HG02571 (cell line): ENCODE measurements around the gene SOCS4.

Experiments used
- ATAC-seq: cut with Tn5 transposase; IDR thresholded peaks from one replicate; pipeline ENCODE4 v1.9.1; 2021; ENCODE audit warnings: mild to moderate bottlenecking, moderate library complexity; ENCODE audit not compliant: unreplicated experiment

The SOCS4 gene

DNA sequence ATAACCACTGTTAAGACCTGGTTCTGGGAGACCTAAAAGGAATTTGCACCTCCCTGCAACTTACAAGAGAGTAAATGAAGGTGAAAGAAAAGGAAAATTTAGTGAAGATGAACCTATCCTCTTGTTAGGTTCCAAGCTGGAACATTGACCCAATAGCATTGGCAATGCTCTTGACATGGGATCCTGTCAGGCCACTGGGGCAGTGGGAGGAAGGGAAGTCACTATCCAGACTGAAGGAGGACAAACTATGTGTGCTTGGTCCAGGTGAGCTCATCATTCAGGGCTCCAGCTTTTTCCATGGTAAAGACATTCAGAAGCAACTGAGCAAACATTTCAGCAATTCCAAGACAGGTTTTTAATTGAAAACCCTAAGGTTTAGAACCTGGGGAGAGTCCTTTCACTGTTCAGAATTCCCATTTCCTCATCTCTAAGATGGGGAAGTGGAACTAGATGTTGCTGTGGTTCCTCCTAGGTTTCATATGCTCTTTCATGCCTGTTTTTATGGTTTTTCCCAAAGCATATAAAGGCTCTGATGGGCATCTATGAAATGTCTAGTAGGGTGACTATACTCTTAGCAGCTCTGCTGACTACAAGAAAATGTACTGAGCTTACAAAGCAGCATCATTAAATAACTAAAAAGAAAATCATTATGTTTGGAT, 57.5 kb downstream of the SOCS4 start:
- no peak for ATAC-seq

DNA sequence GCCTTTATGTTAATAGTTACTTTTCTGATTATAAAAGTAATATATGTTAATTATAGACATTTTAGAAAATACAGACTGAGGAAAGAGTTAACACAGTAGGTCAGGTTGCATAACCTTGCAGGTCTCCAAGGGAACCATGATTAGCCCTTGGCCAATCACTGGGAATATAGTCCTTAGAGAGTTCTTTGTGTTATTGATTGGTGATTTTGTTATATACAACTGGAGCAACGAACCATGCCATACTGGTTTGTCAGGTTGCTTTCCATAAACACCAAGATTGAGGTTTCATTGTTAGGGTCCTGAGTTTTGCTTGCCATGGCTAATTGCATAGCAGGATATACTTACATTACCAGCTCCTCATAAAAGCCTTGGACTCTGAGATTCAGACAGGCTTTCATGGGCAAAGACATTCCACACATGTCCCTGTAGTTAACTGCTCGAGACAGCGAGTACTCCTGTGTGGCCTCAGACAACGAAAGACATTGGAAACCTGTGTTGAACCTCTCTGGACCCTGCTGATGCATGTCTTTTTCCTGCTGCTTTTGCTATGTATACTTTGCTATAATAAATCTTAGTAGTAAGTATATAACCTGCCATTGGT, 58.1 kb downstream of the SOCS4 start:
- no peak for ATAC-seq

- ATAC-seq, result no peak
Measured at GRCh38 chr14:55086938-55087337, 59.9 kb downstream of the SOCS4 start.

DNA sequence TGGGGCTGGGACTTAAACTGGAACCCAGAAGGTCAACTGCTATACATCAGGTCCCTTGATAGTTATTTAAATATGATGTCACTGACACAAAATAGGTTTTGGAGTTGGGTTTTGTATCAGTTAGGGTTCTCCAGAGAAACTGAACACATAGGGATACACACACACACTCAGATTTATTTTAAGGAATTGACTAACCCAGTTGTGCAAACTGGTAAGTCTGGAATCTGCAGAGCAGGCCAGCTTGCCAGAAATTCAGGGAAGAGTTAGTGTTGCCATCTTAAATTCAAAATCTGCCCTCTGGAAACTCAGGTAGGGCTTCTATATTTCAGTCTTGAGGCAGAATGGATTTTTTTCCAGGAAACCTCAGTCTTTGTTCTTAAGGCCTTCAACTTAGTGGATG, 61.3 kb downstream of the SOCS4 start:
- ATAC-seq, result no peak

DNA sequence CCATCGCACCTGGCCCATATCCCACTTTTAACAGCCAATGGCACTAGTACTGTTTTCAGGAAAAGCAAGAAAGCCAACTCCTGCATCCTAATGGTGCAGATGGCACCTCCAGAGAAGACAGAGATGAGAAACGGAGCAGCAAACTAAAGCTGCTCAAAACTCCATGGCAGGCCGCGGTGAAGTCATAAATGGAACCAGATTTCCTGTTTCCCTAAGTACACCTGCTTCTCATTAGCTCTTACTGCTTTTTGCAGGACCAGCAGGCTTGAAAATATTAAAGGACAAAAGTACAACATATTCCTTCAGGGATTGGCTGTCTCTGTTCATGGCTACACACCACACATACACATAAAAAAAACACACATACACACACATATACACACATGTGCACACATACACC, 65.3 kb downstream of the SOCS4 start:
- ATAC-seq, result no peak

DNA sequence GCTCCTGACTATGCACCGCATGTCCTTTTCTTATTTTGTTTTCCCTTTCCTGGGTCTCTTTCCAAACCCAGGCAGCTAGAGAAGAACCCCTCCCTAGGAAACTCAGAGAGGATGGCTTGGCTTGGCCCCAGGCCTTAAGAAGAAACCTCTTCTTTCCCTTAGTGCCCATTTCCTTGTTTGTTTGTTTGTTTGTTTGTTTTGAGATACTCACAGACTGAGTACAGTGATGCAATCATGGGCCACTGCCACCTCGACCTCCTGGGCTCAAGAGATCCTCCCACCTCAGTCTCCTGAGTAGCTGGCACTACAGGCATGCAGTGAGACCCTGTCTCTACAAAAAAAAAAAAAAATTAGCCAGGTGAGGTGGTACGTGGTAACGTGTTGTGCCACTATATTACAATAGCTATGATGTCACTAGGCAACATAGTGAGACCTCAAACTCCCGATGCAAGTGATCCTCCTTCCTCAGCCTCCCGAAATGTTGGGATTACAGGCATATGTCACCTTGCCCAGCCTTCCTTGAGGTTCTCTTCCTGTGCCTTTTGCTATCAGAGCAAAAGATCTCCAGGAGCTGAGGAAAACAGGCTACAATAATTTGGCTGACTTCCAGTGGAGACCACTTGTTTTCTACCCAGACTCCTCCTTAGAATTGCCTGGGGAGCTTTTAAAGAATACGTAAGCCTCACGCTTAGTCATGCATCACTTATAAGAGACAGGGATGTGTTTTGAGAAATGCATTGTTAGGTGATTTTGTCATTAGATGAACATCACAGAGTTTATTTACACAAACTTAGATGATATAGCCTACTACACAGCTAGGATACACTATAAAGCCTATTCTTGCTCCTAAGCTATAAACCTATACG, 67.5 kb downstream of the SOCS4 start:
- ATAC-seq, result no peak

- ATAC-seq, result peak; percentile 51
Measured at GRCh38 chr14:55097881-55098560, 71.0 kb downstream of the SOCS4 start.

DNA sequence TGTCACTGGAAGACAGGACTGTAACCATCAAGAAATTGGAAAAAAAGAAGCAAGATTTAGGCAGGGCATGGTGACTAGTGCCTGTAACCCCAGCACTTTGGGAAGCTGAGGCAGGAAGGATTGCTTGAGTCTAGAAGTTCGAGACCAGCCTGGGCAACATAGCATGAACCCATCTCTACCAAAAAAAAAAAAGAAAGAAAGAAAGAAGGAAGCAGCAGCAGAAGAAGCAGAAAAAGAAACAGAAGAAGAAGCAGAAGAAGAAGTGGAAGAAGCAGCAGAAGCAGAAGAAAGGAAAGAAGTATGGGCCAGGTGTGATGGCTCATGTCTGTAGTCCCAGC, 71.5 kb downstream of the SOCS4 start:
- ATAC-seq, result no peak
